ENCODE measurements around the gene ZNF507.

ZNF507 gene

DNA sequence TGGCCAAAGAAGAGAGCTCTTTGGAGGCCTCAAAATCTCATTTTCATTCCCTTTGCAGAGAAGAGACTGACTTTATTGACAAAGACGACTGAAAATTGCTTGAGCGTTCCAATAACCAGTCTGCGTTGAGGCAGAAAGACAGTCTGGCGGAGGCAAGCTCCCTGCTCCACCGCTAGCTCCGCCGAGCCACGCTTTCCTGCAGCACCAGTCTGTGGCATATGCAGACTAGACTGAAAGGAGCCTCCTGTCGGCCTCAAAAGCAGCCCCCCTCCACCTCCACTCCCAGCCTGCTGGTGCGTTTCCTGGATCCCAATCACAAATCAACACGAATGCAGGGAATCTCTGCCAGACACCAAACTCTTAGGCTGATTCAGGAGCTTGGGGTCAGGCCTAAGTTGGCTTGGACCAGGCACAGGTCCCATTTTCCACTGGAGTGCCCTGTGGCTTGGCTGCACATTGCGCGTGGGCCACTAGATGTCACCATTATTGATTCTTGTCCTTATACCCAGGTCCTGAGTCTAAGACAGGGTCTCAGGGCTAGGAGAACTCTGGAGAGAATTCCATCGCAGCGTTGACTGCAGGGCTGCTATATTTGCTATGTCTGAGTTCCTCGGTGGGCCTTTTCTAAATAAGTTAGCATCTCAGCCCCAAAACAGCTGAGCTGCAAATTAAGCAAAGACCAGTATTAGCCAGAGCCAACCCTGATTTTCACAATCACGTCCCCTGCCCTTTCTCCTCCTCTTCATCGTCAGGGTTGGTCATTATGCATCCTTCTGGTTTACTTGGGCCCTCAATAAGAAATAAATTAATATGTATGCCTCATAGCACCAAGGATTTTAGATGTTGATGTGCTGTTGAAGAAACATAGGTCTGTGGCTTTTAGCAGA, 5.2 kb upstream of the ZNF507 start:
- DNase-seq: peak; percentile 50

DNA sequence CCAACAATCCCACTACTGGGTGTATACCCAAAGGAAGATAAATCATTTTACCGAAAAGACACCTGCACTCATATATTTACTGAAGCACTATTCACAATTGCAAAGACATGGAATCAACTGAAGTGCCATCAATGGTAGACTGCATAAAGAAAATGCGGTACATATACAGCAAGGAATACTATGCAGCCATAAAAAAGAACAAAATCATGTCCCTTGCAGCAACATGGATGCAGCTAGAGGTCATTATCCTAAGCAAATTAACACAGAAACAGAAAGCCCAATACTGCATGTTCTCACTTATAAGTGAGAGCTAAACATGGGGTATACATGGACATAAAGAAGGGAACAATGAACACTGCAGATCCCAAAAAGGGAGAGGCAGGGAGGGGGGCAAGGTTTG, 2.7 kb upstream of the ZNF507 start:
- DNase-seq: no peak

DNA sequence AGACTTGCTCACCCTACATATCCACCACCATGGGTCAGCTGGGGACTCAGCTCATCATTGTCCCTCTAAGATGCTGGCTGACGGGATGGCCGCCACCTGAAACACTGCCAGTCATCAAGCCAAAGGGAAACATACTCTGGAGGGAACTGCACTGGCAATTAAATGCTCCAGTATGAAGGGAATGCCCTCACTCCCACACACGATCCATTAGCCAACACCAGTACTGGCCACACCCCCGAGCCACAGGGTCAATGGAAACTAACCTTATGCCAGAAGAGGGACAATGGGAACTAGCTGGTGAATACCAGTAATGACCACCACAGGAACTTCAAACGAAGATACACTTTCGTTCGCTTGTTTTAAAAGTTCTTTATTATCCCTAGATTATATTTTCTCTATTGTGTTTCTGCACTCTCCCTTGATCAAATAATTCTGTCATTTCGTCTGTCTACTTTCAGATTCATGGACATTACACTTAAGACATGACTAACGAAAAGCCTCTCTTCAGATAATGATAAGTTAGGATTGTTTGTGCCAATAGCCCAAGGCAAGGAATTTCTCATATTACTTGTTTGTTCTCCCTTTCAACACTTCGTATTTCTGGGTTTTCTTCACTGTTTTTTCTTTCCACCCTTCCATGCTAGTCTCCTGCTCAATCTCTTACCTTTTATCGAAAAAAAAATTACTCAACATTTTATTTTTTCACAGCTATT, 1.7 kb upstream of the ZNF507 start:
- no peak for DNase-seq

DNA sequence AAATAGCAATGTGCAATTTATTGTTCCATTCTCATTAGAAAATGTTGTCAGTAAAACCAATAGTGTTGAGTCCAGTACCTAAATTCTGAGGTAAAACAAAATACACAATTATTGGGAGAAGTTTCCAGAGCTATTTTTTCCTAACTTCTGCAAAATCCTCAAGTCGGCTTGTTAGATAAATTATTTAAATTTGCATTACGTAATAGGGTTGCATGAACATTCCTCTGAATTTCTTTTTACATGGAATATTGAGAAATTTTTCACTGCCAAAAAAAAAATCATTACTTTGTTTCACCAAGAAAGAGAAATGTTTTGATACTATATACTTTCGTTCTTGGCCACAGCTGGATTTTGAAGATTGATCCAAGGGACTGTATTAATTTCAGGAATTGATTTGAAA, 1.5 kb downstream of the ZNF507 start:
- no peak for DNase-seq

DNA sequence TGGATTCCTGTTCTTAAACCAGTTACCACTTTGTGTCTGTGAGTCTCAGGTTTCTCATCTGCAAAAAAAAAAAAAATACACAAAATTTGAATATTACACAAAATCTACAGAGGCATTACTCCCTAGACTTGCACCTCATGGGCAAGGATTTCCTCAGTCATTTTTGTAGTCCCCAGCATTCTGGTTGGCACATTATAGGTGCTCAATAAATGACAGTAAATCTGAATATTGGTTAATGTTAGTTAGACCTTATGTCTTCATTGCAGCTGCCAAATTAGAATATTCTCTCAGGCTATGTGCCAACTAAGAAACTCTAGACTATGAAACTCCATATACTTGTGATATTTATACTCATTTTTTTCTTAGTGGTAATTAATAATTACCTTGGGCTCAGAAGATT, 2.2 kb downstream of the ZNF507 start:
- DNase-seq: no peak

DNA sequence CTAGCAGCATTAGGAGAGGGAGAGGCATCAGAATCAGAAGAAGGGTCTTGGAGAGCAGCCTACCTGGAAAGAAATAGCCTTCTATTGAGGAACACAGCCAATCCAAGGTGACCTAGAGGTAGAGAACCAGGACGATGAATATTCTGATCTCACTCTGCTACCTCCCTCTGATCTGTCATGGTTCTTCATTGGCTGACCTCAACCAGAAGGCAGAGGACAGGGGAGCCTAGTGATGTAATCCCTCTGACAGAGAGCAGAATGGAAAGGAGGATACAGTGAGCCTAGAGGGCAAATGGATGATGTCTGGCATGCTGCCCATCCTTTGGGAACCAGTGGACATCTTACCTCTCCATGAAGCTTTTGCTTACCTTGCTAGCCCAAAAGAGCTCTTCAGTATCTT, 3.6 kb downstream of the ZNF507 start:
- no peak for DNase-seq

DNA sequence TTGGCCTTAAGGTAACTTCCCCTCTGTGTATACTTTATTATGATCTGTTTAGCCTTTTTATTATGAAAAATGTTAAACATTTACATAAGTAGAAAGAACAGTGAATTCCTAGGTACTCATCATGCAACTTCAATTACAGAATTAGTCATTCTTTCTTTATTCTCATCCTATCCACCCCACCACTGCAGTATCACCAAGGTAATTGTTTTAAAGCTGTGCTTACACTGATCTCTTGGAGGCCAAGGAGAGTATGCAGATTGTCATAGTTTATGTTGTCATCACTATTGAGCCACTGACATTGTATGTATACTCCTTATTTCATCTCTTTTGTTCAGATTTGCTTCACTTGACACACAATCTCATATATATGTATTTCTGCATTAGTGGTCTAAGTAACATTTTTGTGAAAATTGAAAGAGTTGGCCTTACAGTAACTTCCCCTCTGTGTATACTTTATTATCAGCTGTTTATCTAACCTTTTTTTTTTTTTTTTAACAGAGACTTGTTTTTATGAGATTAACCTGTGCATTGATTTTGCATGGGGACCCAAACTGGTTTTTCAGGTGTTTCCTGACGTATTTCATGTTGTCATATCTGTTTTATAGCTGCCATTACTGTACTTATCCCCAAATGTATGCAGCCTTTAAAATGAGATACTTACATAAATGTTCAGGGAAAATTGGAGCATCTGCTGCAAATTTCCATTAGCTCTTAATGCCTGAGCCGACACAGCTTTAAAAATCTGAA, 4.5 kb downstream of the ZNF507 start:
- no peak for DNase-seq

DNA sequence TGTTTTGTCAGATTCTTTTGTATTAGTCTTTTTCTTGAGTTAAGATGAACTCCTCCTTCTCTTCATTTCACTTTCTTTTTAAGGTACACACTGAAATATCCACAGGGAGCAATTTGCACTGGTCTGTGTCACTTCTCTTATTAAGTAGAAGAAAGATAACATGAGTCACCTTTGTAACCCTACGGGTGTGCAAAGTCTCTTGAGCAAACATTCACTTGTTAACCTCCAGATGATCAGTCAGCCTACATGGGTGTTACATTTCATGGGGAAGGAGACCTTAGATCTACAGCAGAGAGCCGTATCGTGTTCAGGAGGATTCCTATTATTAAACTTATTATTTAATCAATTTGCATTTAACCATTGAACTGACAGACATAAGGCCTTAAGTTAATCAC, 5.1 kb downstream of the ZNF507 start:
- no peak for DNase-seq

DNA sequence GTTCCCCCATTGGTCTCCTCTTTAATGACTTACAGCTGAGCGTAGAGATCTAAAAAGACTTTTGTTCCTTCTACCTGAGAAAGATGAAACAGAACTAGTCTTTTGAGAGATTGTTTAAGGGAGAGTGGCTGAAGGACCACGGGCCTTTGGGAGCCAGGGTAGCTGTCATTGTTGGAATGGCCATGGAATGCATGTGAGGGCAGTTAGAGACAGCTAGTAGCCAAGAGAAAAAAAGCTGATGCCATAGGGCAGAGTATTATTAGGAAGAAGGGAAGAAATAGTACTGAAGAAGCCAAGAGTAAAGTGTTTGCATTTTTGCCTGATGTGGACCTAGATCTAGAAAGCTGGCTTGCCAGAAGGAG, 5.6 kb downstream of the ZNF507 start:
- DNase-seq: no peak

DNA sequence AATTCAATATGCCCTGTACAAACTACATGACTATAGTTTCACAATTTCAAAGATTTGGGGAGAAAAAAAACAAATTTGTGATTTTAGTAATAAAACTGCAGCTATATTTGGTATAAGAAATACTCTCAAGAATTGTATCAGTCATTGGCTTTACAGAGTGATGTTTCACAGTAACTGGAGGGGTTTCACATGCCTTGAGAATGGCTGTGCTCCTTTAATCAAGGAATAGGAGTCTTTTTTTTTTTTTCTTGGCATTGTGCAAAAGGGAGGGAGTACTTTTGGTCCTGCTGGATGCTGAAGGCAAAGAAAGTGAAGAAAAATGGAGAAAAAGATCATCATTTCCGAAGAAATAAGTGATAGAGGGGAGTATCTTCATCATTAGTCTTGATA, 6.8 kb downstream of the ZNF507 start:
- DNase-seq: no peak

DNA sequence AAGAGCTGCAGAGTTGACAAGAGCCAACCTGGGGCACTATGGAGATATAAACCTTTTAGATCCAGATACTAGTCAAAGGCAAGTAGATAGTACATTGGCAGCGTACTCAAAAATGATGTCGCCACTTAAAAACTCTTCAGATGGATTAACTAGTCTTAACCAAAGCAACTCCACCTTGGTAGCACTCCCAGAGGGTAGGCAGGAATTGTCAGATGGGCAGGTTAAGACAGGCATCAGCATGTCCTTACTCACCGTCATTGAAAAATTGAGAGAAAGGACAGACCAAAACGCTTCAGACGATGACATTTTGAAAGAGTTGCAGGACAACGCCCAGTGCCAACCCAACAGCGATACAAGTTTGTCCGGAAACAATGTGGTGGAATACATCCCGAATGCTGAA, 8.9 kb downstream of the ZNF507 start:
- no peak for DNase-seq

DNA sequence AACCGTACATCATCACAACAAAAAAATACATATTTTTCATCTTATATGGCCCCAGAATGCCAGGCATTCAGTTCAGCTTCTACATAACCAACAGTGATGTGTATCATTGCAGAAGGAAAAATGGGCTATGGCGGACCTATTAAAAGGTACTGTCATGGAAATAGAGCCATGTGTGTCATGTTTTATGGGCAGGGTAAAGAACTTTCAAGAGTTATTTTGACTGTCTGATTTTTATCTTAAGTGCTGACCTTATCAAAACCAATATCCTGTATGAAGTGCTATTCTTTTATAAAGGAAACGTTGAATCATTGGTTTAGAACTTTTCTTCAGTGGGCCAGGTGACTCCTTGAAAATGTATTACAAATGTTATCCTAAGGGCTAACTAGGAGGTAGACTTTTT, 9.9 kb downstream of the ZNF507 start:
- DNase-seq: no peak

DNA sequence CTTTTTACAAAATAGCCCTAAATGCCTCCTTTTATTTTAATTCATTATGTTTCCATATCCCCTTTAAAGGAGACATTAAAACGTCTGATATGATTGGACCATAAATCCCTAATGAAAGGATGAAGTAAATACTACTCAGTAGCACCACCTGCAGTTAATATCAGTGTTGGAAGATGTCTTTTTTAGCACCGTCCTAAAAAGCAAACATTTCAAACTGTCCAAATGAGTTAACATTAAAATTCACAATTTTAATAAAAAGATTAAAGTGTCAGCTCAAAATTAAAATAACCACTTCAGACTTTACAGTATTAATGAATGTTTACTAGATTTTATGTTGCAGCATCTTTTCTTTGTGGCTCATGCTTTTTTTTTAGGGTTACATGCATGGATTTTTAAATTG, 12.3 kb downstream of the ZNF507 start:
- DNase-seq: no peak

DNA sequence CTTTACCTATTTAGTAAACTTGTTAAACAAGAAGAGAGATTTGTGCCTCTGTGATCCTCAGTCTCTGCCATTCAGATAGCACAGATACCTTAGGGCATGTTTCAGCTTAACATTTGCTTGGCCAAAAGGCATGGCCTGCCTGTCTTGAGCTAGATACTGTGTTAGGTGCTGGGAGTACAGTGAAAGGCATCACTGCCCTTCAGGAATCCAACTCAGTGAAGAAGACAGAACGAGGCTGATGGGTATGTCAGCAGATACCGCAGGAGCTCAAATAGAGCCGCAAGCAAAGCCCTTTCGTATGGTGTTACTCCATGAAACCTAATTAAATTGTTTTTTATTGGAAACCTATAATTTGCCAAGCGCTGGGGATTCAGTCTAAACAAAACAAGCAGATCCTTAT, 12.9 kb downstream of the ZNF507 start:
- DNase-seq: no peak

DNA sequence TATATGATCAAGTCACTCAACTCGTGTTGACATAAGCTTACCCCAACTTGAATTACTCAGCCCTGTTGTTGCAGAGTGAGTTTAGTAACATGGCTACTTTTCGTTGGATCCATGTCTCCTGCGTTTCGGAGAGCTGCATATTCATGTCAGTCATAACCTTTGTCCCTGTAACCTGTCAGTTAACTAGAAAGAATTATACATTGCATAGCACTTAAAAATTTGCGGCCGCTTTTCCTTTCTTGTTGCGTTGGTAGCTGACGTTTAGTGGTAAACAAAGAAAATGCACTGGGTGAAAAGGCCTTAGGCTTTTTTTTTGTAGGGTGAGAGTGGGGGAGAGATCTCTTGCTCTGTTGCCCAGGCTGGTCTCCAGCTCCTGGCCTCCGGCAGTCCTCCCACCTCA, 14.2 kb downstream of the ZNF507 start:
- DNase-seq: no peak

DNA sequence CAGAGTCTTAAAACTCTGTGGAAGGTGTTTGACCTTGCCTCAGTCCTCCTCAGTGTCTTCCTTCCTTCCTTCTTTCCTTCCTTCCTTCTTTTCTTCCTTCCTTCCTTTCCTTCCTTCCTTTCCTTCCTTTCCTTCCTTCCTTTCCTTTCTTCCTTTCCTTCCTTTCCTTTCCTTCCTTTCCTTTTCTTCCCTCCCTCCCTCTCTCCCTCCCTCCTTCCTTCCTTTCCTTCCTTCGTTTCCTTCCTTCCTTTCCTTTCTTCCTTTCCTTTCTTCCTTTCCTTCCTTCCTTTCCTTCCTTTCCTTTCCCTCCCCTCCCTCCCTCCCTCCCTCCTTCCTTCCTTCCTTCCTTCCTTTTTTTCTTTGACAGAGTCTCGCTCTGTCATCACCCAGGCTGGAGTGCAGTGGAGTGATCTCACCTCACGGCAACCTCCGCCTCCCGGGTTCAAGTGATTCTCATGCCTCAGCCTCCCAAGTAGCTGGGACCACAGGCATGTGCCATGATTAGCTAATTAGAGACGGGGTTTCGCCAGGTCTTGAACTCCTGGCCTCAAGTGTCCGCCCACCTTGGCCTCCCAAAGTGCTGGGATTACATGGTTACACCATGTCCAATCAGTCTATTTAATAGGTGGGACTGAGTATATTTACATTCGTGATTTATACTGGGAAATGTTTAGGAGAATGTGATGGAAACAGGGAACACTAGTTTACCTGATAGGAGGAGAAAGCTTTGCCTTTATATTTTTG, 16.3 kb downstream of the ZNF507 start:
- no peak for DNase-seq

DNA sequence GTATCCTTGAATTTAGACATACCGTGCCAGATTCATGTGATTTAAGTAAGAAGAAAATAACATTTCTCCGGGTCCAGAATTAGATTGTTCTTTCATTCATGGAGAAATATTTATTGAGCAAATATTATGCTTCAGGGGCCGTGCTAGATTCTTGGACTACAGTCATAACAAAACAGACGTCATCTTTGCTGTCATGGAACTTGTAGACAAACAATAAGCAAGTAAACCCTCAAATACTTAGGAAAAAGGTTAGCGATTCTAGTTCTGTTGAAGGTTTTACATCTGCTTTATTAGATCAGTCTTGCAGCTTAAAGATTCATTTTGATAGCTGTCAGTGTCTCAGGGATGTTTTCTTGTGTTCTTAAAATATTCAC, 16.9 kb downstream of the ZNF507 start:
- DNase-seq: no peak

DNA sequence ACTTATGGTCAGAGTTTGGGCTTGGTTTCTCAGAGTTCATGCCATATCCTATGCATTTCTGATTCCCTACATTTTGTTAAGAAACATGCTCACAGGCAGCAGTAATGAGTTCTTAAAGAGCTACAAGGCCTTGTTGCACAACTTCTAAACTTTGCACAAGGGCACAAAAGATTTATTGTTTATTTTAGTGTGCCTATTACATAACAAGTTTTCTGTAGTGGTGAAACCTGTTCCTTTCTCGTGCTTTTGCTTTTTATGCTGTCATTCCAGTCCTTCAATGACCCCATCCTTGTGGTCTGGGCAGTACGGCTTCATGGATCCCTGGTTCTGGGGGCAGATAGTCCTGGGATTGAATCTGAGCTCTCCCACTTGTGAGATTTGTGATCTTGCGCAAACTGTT, 17.8 kb downstream of the ZNF507 start:
- no peak for DNase-seq

DNA sequence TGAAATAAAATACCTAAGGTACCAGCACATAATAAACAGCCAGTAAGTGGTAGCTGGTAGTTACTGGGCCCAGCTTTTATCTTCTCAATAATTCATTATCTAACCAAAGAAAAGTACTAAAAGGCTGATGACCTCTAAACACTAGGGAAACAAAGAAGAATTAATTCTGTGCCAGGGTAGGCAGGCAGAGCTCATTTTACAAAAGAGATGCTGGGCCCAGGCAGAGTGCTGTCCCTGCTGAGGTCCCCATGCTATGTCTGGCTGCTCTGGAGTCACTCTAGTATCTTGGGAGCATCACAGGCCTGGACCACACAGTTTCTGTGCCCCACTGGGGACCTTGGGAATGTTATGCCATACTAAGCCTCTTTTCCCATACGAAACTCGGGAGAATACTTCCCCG, 18.2 kb downstream of the ZNF507 start:
- DNase-seq: no peak

DNA sequence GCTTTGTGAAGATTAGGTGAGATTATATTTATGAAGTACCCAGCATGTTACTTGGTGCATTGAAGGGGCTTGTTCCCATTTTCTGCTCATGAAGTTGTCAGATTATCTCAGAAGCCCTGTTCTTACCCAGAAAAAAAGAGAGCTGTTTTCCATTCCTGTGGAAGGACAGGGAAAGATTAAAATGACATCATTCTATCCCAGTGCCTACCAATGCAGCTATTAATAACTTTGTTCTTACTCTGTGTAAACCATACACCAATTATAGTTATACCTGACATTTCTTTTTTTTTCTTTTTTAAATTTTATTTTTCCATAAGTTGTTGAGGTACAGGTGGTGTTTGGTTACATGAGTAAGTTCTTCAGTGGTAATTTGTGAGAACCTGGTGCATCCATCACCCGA, 18.6 kb downstream of the ZNF507 start:
- DNase-seq: no peak

DNA sequence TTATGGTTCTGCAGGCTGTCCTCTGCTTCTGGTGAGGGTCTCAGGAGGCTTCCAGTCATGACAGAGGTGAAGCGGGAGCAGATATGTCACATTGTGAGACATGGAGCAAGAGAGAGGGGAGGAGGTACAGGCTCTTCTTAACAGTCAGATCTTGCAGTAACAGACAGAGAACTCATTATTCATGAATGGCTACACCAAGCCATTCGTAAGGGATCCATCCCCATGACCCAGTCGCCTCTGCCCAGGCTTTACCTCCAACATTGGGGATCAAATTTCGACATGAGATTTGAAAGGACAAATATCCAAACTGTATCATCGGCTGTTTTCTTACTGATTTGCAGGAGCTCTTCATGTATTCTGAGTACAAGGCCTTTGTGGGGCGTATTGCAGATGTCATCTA, 21.7 kb downstream of the ZNF507 start:
- no peak for DNase-seq

DNA sequence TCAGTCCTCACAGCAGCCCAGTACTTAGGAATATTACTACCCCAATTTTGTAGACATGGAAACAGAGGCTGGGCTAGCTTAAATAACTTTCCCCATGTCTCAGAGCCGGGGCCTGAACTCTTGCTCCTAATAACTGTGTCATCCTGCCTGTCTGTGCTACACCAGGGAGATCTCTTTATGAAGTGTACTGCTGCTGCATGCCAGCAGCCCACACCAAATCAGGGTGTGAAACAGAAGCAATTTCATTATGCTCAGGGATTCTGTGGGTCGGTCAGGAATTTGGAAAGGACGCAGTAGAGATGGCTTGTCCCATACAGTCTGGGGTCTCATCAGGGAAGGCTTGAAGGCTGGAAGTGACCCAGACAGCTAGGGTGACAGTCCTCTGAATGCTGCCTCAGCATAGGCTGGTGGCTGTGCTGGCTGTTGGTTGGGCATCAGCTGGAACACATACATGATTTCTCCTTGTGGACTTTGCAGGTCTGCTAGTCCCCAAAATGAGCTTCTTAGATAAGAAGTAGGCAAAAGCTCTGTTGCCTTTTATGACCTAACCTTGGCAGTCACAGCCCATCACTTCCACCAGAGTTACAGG, 22.6 kb downstream of the ZNF507 start:
- DNase-seq: no peak

DNA sequence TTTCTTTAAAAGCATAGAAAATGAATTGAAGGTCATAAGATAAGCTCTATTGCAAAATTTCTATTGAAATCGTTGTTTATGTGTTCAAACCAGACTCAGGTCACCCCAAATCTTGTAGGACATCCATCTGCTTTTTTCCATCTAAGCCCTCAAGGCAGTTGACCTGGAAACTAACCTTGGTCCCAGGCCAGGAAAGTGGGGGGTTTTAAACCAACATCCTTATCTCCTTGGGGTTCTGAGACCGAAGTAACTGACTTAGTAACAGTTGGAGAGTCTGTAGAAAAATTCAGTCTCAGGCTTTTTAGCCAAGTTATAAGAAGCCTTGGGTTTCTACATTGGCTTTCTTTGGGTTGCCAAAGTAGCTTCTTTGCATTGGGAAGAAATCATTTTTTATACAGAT, 23.4 kb downstream of the ZNF507 start:
- no peak for DNase-seq

Data from activated naive CD4-positive, alpha-beta T cell treated with Interleukin-2 at 50 U/mL for 16 hours (primary cell).